KOPT-K1 (cell line): ENCODE results near the gene ZEB2.

Source experiments
- H3K27ac ChIP-seq: fragments of 200-600 bp; sonication (generic); 2 replicates; pipeline ENCODE4 v1.5.1; 2016; ENCODE audit warnings: antibody characterized with exemption, mild to moderate bottlenecking, low read depth, low read length; ENCODE audit not compliant: poor library complexity, severe bottlenecking
- H3K36me3 ChIP-seq: fragments of 200-600 bp; sonication (generic); 2 replicates; pipeline ENCODE4 v1.5.1; 2017; ENCODE audit warnings: antibody characterized with exemption, mild to moderate bottlenecking, low read length, moderate library complexity; ENCODE audit not compliant: insufficient read depth
- H3K9me3 ChIP-seq: fragments of 200-600 bp; sonication (generic); 2 replicates; pipeline ENCODE4 v1.5.1; 2017; ENCODE audit warnings: antibody characterized with exemption, low read length, mild to moderate bottlenecking; ENCODE audit not compliant: insufficient read depth, poor library complexity, severe bottlenecking

The ZEB2 gene

GRCh38 chr2:144405982-144406788 is 113.7 kb downstream of the ZEB2 start:
- H3K9me3 ChIP-seq, result no peaks in the 10 kb centered on the region
- H3K27ac ChIP-seq, result no peak overlapping the region
- H3K36me3 ChIP-seq, result no peaks in the 10 kb centered on the region

- no peaks in the 10 kb centered on the region for H3K9me3 ChIP-seq
- H3K27ac ChIP-seq, result no peak overlapping the region
- no peaks in the 10 kb centered on the region for H3K36me3 ChIP-seq
Measured at GRCh38 chr2:144405321-144405720, 114.6 kb downstream of the ZEB2 start.

GRCh38 chr2:144404586-144405314 is 115.2 kb downstream of the ZEB2 start:
- Histone ChIP-seq H3K9me3 (no peaks in the 10 kb centered on the region), H3K27ac (no peak overlapping the region), H3K36me3 (no peaks in the 10 kb centered on the region)

- H3K36me3 ChIP-seq, result no peaks in the 10 kb centered on the region
- no peak overlapping the region for H3K27ac ChIP-seq
- H3K9me3 ChIP-seq, result no peaks in the 10 kb centered on the region
Measured at GRCh38 chr2:144403933-144404332, 116.0 kb downstream of the ZEB2 start.

GRCh38 chr2:144402251-144402650 is 117.7 kb downstream of the ZEB2 start:
- Histone ChIP-seq H3K9me3 (no peaks in the 10 kb centered on the region), H3K27ac (no peak overlapping the region), H3K36me3 (no peaks in the 10 kb centered on the region)

- Histone ChIP-seq H3K9me3 (no peaks in the 10 kb centered on the region), H3K27ac (no peak overlapping the region), H3K36me3 (no peaks in the 10 kb centered on the region)
Measured at GRCh38 chr2:144401036-144401435, 118.9 kb downstream of the ZEB2 start.

- H3K27ac ChIP-seq, result no peak overlapping the region
- no peaks in the 10 kb centered on the region for H3K9me3 ChIP-seq
- no peaks in the 10 kb centered on the region for H3K36me3 ChIP-seq
Measured at GRCh38 chr2:144396318-144396717, 123.6 kb downstream of the ZEB2 start.

GRCh38 chr2:144390424-144391020 is 129.4 kb downstream of the ZEB2 start:
- no peaks in the 10 kb centered on the region for H3K36me3 ChIP-seq
- H3K9me3 ChIP-seq, result no peaks in the 10 kb centered on the region
- H3K27ac ChIP-seq, result no peak overlapping the region

- Histone ChIP-seq H3K36me3 (no peaks in the 10 kb centered on the region), H3K9me3 (no peaks in the 10 kb centered on the region), H3K27ac (no peak overlapping the region)
Measured at GRCh38 chr2:144389930-144390311, 130.0 kb downstream of the ZEB2 start.

- Histone ChIP-seq H3K36me3 (no peaks in the 10 kb centered on the region), H3K27ac (no peak overlapping the region)
Measured at GRCh38 chr2:144389151-144389929, 130.6 kb downstream of the ZEB2 start.

GRCh38 chr2:144385381-144385780 is 134.5 kb downstream of the ZEB2 start:
- H3K27ac ChIP-seq, result no peak overlapping the region
- peaks cover 4% of the 10 kb centered on the region for H3K9me3 ChIP-seq
- H3K36me3 ChIP-seq, result no peaks in the 10 kb centered on the region

More at GRCh38 chr2:144389151-144389929, 130.6 kb downstream of the ZEB2 start:
- H3K9me3 ChIP-seq, result no peaks in the 10 kb centered on the region

- H3K27ac ChIP-seq, result no peak overlapping the region
- no peaks in the 10 kb centered on the region for H3K36me3 ChIP-seq
- H3K9me3 ChIP-seq, result peaks cover 4% of the 10 kb centered on the region
Measured at GRCh38 chr2:144383571-144384100, 136.3 kb downstream of the ZEB2 start.

GRCh38 chr2:144382849-144383248 is 137.1 kb downstream of the ZEB2 start:
- no peak overlapping the region for H3K27ac ChIP-seq
- peaks cover 4% of the 10 kb centered on the region for H3K9me3 ChIP-seq
- H3K36me3 ChIP-seq, result no peaks in the 10 kb centered on the region

GRCh38 chr2:144381716-144382115 is 138.2 kb downstream of the ZEB2 start:
- H3K9me3 ChIP-seq, result peaks cover 4% of the 10 kb centered on the region
- H3K27ac ChIP-seq, result no peak overlapping the region
- no peaks in the 10 kb centered on the region for H3K36me3 ChIP-seq
